ENCODE data around the gene TRUB2.

DNA sequence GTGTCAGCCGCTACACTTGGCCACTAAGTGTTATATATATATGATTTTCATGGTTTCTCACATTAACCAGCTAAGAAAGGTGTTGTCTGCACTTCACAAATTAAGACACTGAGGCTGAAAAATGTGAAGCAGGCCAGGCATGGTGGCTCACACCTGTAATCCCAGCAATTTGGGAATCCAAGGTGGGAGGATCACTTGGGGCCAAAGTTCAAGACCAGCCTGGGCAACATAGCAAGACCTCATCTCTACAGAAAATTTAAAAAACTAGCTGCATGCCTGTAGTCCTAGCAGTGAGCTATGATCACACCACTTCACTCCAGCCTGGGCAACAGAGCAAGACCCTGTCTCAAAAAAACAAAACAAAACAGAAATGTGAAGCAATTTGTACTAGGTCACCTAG is 2.2 kb upstream of the TRUB2 start:
- TF ChIP-seq EP300 (IDR thresholded peaks at IDR 0.05; ENCODE audit: borderline replicate concordance in 1 of 2, low read depth in 2 of 2, low read length in 2 of 2) (no peak), EZH2 (IDR thresholded peaks at IDR 0.05; ENCODE audit: low read depth, low read length, severe bottlenecking) (no peak)
